OCI-LY1 (cell line): ENCODE data around the gene TTC28.

Experiments used
- H2AFZ ChIP-seq: fragments of 200-600 bp; sonication (generic), shearing (Covaris generic); 2 replicates; pipeline ENCODE4 v1.6.0; 2014; ENCODE audit warnings: antibody characterized with exemption, mild to moderate bottlenecking, low read length
- H3F3A ChIP-seq: fragments of 200-600 bp; sonication (generic), shearing (Covaris generic); 2 replicates; pipeline ENCODE4 v1.6.0; 2014; ENCODE audit warnings: mild to moderate bottlenecking, antibody characterized with exemption, low read length, moderate library complexity; ENCODE audit not compliant: insufficient read depth
- H3K27ac ChIP-seq: fragments of 200-600 bp; sonication (generic); 2 replicates; pipeline ENCODE4 v1.5.1; 2014; ENCODE audit warnings: low read length, mixed run types, mild to moderate bottlenecking, low read depth; ENCODE audit not compliant: poor library complexity, severe bottlenecking
- H3K27me3 ChIP-seq: fragments of 200-600 bp; sonication (generic); 2 replicates; pipeline ENCODE4 v1.6.0; 2014; ENCODE audit warnings: antibody characterized with exemption, mild to moderate bottlenecking, low read length, moderate library complexity; ENCODE audit not compliant: insufficient read depth
- H3K36me3 ChIP-seq: fragments of 200-600 bp; sonication (generic); 2 replicates; pipeline ENCODE4 v1.6.1; 2014; ENCODE audit warnings: mild to moderate bottlenecking, antibody characterized with exemption, low read length, moderate library complexity, mixed read lengths; ENCODE audit not compliant: insufficient read depth
- H3K4me1 ChIP-seq: fragments of 200-600 bp; sonication (generic); 2 replicates; pipeline ENCODE4 v1.5.1; 2014; ENCODE audit warnings: mild to moderate bottlenecking, low read length, moderate library complexity; ENCODE audit not compliant: insufficient read depth, severe bottlenecking
- H3K4me2 ChIP-seq: fragments of 200-600 bp; sonication (generic), shearing (Covaris generic); 2 replicates; pipeline ENCODE4 v1.6.1; 2014; ENCODE audit warnings: low read length
- H3K4me3 ChIP-seq: fragments of 200-600 bp; sonication (generic); 2 replicates; pipeline ENCODE4 v1.5.1; 2014; ENCODE audit warnings: low read length, low read depth, mild to moderate bottlenecking, mixed read lengths; ENCODE audit not compliant: poor library complexity, severe bottlenecking
- H3K79me2 ChIP-seq: fragments of 200-600 bp; shearing (Covaris generic); 2 replicates; pipeline ENCODE4 v1.6.1; 2016; ENCODE audit warnings: mixed run types, low read length, mixed read lengths; ENCODE audit not compliant: insufficient read depth
- H3K9ac ChIP-seq: fragments of 200-600 bp; sonication (generic), shearing (Covaris generic); 2 replicates; pipeline ENCODE4 v1.6.1; 2014; ENCODE audit warnings: mild to moderate bottlenecking, low read length, mixed read lengths
- H3K9me2 ChIP-seq: fragments of 200-600 bp; sonication (generic), shearing (Covaris generic); 2 replicates; pipeline ENCODE4 v1.6.1; 2014; ENCODE audit warnings: low read depth, mild to moderate bottlenecking, low read length, mixed read lengths
- H3K9me3 ChIP-seq: fragments of 200-600 bp; shearing (Covaris generic); 2 replicates; pipeline ENCODE4 v1.6.1; 2014; ENCODE audit warnings: low read length, mixed read lengths
- H4K20me1 ChIP-seq: fragments of 200-600 bp; sonication (generic), shearing (Covaris generic); 2 replicates; pipeline ENCODE4 v1.6.0; 2016; ENCODE audit warnings: mild to moderate bottlenecking, low read length; ENCODE audit not compliant: insufficient read depth
- EZH2 ChIP-seq: fragments of 200-600 bp; sonication (generic), shearing (Covaris generic); IDR thresholded peaks from 2 replicates; pipeline ENCODE4 v1.8.0; 2017; ENCODE audit warnings: borderline replicate concordance, mixed run types, mild to moderate bottlenecking, antibody characterized with exemption, low read length, moderate library complexity, mixed read lengths
- TF ChIP-seq, protein P1 (sequence below): fragments of 200-600 bp; sonication (generic), shearing (Covaris generic); IDR thresholded peaks from 2 replicates; pipeline ENCODE4 v1.5.1; 2017; ENCODE audit warnings: mild to moderate bottlenecking, antibody characterized with exemption, low read length, moderate library complexity, mixed read lengths

The TTC28 gene

DNA sequence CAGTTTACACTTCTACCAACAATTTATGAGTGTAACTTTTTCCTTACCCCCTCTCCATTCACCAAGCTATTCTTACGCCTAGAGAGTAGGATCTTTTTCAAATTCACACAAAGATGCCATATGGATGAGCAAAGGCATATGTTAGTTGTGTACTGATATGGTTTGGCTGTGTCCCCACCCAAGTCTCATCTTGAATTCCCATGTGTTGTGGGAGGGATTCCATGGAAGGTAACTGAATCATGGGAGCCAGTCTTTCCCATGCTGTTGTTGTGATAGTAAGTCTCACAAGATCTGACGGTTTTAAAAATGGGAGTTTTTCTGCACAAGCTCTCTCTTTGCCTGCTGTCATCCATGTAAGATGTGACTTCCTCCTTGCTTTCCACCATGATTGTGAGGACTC lies 40.3 kb downstream of the TTC28 start:
- no peak overlapping the region for H2AFZ ChIP-seq
- H3K9ac ChIP-seq: no peak overlapping the region
- H3K79me2 ChIP-seq: no peaks in the 10 kb centered on the region
- no peaks in the 10 kb centered on the region for H3K4me1 ChIP-seq
- H3F3A ChIP-seq: no peaks in the 10 kb centered on the region
- H3K9me2 ChIP-seq: no peaks in the 10 kb centered on the region
- H4K20me1 ChIP-seq: no peaks in the 10 kb centered on the region
- no peaks in the 10 kb centered on the region for H3K36me3 ChIP-seq
- H3K9me3 ChIP-seq: no peaks in the 10 kb centered on the region
- H3K27ac ChIP-seq: no peak overlapping the region
- no peak for TF ChIP-seq EZH2
- TF ChIP-seq, protein P1, sequence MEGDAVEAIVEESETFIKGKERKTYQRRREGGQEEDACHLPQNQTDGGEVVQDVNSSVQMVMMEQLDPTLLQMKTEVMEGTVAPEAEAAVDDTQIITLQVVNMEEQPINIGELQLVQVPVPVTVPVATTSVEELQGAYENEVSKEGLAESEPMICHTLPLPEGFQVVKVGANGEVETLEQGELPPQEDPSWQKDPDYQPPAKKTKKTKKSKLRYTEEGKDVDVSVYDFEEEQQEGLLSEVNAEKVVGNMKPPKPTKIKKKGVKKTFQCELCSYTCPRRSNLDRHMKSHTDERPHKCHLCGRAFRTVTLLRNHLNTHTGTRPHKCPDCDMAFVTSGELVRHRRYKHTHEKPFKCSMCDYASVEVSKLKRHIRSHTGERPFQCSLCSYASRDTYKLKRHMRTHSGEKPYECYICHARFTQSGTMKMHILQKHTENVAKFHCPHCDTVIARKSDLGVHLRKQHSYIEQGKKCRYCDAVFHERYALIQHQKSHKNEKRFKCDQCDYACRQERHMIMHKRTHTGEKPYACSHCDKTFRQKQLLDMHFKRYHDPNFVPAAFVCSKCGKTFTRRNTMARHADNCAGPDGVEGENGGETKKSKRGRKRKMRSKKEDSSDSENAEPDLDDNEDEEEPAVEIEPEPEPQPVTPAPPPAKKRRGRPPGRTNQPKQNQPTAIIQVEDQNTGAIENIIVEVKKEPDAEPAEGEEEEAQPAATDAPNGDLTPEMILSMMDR: no peak
- no peak overlapping the region for H3K4me2 ChIP-seq
- H3K4me3 ChIP-seq: no peak overlapping the region
- no peaks in the 10 kb centered on the region for H3K27me3 ChIP-seq

DNA sequence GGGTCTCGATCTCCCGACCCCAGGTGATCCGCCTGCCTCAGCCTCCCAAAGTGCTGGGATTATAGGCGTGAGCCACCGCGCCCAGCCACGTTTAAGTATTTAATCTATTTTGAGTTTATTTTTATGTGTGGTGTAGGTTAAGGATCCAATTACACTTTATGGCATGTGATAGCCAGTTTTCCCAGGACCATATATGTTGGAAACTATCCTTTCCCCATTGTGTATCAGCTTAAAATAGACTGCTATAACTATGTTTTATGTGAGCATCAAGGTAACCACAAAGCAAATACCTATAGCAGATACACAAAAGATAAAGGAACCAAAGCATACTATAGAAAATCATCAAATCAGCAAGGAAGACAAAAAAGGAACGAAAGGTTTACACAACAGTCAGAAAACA lies 42.4 kb downstream of the TTC28 start:
- no peaks in the 10 kb centered on the region for H4K20me1 ChIP-seq
- H2AFZ ChIP-seq: no peak overlapping the region
- no peak overlapping the region for H3K9ac ChIP-seq
- no peaks in the 10 kb centered on the region for H3K79me2 ChIP-seq
- no peaks in the 10 kb centered on the region for H3K27me3 ChIP-seq
- no peaks in the 10 kb centered on the region for H3K36me3 ChIP-seq
- no peak for TF ChIP-seq EZH2
- TF ChIP-seq, protein P1: no peak
- no peak overlapping the region for H3K4me3 ChIP-seq
- no peaks in the 10 kb centered on the region for H3K9me3 ChIP-seq
- no peaks in the 10 kb centered on the region for H3K9me2 ChIP-seq
- no peaks in the 10 kb centered on the region for H3F3A ChIP-seq
- H3K27ac ChIP-seq: no peak overlapping the region
- H3K4me2 ChIP-seq: no peak overlapping the region
- no peaks in the 10 kb centered on the region for H3K4me1 ChIP-seq

DNA sequence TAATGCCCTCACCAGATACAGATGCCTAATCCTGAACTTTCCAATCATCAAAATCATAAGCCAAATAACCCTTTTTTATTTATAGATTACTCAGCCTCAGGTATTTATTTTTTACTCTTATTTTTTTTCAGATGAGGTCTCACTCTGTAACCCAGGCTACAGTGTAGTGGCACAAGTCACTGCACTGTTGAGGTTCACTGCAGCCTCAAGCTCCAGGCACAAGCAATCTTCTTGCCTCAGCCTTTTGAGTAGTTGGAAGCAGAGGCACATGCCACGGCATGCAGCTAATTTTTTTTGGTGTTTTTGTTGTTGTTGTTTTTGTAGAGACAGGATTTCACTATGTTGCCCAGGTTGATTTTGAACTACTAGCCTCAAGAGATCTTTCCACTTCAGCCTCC lies 49.5 kb downstream of the TTC28 start:
- H3K9ac ChIP-seq: no peak overlapping the region
- no peak overlapping the region for H2AFZ ChIP-seq
- TF ChIP-seq, protein P1: no peak
- TF ChIP-seq EZH2: no peak
- no peaks in the 10 kb centered on the region for H3K36me3 ChIP-seq
- no peak overlapping the region for H3K27ac ChIP-seq
- H4K20me1 ChIP-seq: no peaks in the 10 kb centered on the region
- no peak overlapping the region for H3K4me3 ChIP-seq
- H3K9me3 ChIP-seq: no peaks in the 10 kb centered on the region
- no peaks in the 10 kb centered on the region for H3K4me1 ChIP-seq
- H3K4me2 ChIP-seq: no peak overlapping the region
- no peaks in the 10 kb centered on the region for H3K79me2 ChIP-seq
- no peaks in the 10 kb centered on the region for H3K27me3 ChIP-seq
- no peaks in the 10 kb centered on the region for H3K9me2 ChIP-seq
- H3F3A ChIP-seq: no peaks in the 10 kb centered on the region
